ENCODE data around the gene EYA2. TPM values are rescaled to one million over a fixed set of nuclear protein-coding genes. Genes with fewer than 3 reads are reported as not detected.

The EYA2 gene
- total and polyA plus RNA-seq, 4 donors, result 1.2 to 10.9 (median 6.7) TPM

DNA sequence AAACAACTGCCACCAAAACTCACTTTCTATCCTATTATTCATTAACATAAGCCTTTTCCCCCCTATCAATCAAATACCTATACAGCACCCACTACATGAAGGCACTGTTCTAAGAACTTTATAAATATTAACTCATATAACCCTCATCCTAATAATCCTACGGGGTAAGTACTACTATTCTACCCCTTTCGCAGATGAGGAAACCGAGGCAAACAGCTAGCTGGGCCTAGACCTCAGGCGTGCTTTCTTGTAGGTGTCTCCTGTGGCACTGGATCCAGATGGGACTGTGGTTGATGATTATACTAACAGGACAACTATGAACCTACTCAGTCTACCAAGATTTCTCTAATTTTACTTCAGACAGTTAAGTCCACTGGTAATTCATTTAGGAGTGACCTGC, 330.2 kb downstream of the EYA2 start:
- peaks cover 7 to 12% of the 10 kb centered on the region in 2 donors for H3K36me3 ChIP-seq (ENCODE audit: control insufficient read depth in 1 of 2, insufficient read depth in 2 of 2, low read length in 1 of 2)
- 95 to 96% methylated on average over 4 of the region's 4 CpGs for WGBS, 2 donors
- intact Hi-C loops (cut with DNase I), result no loop called here

DNA sequence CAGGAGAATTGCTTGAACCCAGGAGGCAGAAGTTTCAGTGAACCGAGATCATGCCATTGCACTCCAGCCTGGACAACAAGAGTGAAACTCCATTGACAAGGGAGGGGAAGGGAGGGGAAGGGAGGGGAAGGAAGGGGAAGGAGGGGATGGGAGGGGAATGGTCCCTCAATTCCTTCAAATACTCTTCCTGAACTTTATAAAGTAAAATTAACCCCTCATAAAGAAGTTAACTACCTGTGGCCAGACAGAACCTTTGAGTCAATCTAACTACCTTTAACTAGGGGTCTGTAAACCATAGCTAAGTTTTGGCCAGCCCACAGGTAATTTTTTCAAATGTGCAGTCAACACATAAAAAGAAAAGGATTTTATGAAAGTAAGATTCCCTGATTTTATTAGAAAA, 330.8 kb downstream of the EYA2 start:
- Histone ChIP-seq H3K36me3 (ENCODE audit: control insufficient read depth in 1 of 2, insufficient read depth in 2 of 2, low read length in 1 of 2) (peaks cover 7 to 10% of the 10 kb centered on the region in 2 donors), H3K9me3 (ENCODE audit: control insufficient read depth, low read length) (no peaks in the 10 kb centered on the region), H3K4me1 (ENCODE audit: control insufficient read depth in 1 of 2, insufficient read depth in 2 of 2, low read length in 2 of 2) (no peaks in the 10 kb centered on the region), H3K27me3 (ENCODE audit: control insufficient read depth in 1 of 2, insufficient read depth in 2 of 2, low read length in 1 of 2) (no peaks in the 10 kb centered on the region), H3K27ac (ENCODE audit: low read depth in 1 of 2, low read length in 2 of 2) (no peak overlapping the region), H3K4me3 (ENCODE audit: low read length in 2 of 2) (no peak overlapping the region)
- WGBS, 2 donors, result 75 to 94% methylated on average over 1 of the region's 1 CpG
- intact Hi-C loops (cut with DNase I), result no loop called here
- DNase-seq (no peak), ATAC-seq (ENCODE audit: low FRiP score) (no peak)

More for the DNA sequence above, 330.2 kb downstream of the EYA2 start:
- Histone ChIP-seq H3K4me3 (ENCODE audit: low read length in 2 of 2) (no peak overlapping the region), H3K27me3 (ENCODE audit: control insufficient read depth in 1 of 2, insufficient read depth in 2 of 2, low read length in 1 of 2) (no peaks in the 10 kb centered on the region), H3K27ac (ENCODE audit: low read depth in 1 of 2, low read length in 2 of 2) (no peak overlapping the region), H3K4me1 (ENCODE audit: control insufficient read depth in 1 of 2, insufficient read depth in 2 of 2, low read length in 2 of 2) (no peaks in the 10 kb centered on the region), H3K9me3 (ENCODE audit: control insufficient read depth, low read length) (no peaks in the 10 kb centered on the region)
- DNase-seq (no peak), ATAC-seq (ENCODE audit: low FRiP score) (no peak)

GRCh38 chr20:47227119-47227518, 332.5 kb downstream of the EYA2 start:
- no peak for DNase-seq
- 86 to 90% methylated on average over 7 of the region's 7 CpGs for WGBS, 2 donors
- intact Hi-C loops (cut with DNase I), result no loop called here
- no peaks in the 10 kb centered on the region for H3K4me1 ChIP-seq (ENCODE audit: control insufficient read depth in 1 of 2, insufficient read depth in 2 of 2, low read length in 2 of 2)
- peaks cover 7% of the 10 kb centered on the region in 2 donors for H3K36me3 ChIP-seq (ENCODE audit: control insufficient read depth in 1 of 2, insufficient read depth in 2 of 2, low read length in 1 of 2)
- no peaks in the 10 kb centered on the region for H3K9me3 ChIP-seq (ENCODE audit: control insufficient read depth, low read length)
- no peak overlapping the region for H3K27ac ChIP-seq (ENCODE audit: low read depth in 1 of 2, low read length in 2 of 2)
- no peak overlapping the region for H3K4me3 ChIP-seq (ENCODE audit: low read length in 2 of 2)
- ATAC-seq (ENCODE audit: low FRiP score), result no peak
- H3K27me3 ChIP-seq (ENCODE audit: control insufficient read depth in 1 of 2, insufficient read depth in 2 of 2, low read length in 1 of 2), result no peaks in the 10 kb centered on the region

- no peaks in the 10 kb centered on the region for H3K9me3 ChIP-seq (ENCODE audit: control insufficient read depth, low read length)
- no peak overlapping the region for H3K27ac ChIP-seq (ENCODE audit: low read depth in 1 of 2, low read length in 2 of 2)
- DNase-seq (no peak), ATAC-seq (ENCODE audit: low FRiP score) (no peak)
- 94 to 95% methylated on average over 9 of the region's 9 CpGs for WGBS, 2 donors
- no peak overlapping the region for H3K4me3 ChIP-seq (ENCODE audit: low read length in 2 of 2)
- intact Hi-C loops (cut with DNase I), result no loop called here
- no peaks in the 10 kb centered on the region for H3K27me3 ChIP-seq (ENCODE audit: control insufficient read depth in 1 of 2, insufficient read depth in 2 of 2, low read length in 1 of 2)
- no peaks in the 10 kb centered on the region for H3K4me1 ChIP-seq (ENCODE audit: control insufficient read depth in 1 of 2, insufficient read depth in 2 of 2, low read length in 2 of 2)
- H3K36me3 ChIP-seq (ENCODE audit: control insufficient read depth in 1 of 2, insufficient read depth in 2 of 2, low read length in 1 of 2), result peaks cover 7% of the 10 kb centered on the region in 2 donors
Observed at GRCh38 chr20:47227576-47227975, 332.9 kb downstream of the EYA2 start.

DNA sequence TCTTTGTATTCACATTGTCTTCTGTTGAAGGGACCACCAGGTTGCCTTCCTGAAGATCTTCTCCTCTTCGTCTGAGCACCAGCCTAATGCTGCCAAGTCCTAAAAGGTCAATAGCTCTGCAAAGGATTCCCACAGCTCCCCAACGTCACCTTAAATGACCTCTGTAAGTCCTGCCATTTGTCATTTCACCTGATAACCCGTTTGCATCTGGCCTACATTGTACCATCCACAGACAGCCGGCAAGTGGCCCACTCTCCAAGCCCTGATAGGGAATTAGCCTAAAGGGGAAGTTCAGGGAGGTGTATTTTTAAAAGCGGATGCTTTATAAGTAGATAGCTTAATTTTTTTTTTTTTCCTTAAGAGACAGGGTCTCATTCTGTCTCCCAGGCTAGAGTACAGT, 334.0 kb downstream of the EYA2 start:
- H3K4me1 ChIP-seq (ENCODE audit: control insufficient read depth in 1 of 2, insufficient read depth in 2 of 2, low read length in 2 of 2), result no peaks in the 10 kb centered on the region
- H3K27ac ChIP-seq (ENCODE audit: low read depth in 1 of 2, low read length in 2 of 2), result no peak overlapping the region
- ATAC-seq (ENCODE audit: low FRiP score) (no peak), DNase-seq (no peak)
- peaks cover 7% of the 10 kb centered on the region in 2 donors for H3K36me3 ChIP-seq (ENCODE audit: control insufficient read depth in 1 of 2, insufficient read depth in 2 of 2, low read length in 1 of 2)
- 82 to 84% methylated on average over 5 of the region's 5 CpGs for WGBS, 2 donors
- intact Hi-C loops (cut with DNase I), result no loop called here
- no peaks in the 10 kb centered on the region for H3K9me3 ChIP-seq (ENCODE audit: control insufficient read depth, low read length)
- H3K27me3 ChIP-seq (ENCODE audit: control insufficient read depth in 1 of 2, insufficient read depth in 2 of 2, low read length in 1 of 2), result no peaks in the 10 kb centered on the region
- H3K4me3 ChIP-seq (ENCODE audit: low read length in 2 of 2), result no peak overlapping the region

GRCh38 chr20:47230811-47231256, 336.2 kb downstream of the EYA2 start:
- H3K4me3 ChIP-seq (ENCODE audit: low read length in 2 of 2), result no peak overlapping the region
- intact Hi-C loops (cut with DNase I), result loop anchor here in 1 of 2 donors (5.0 kb wide), 1 partner anchor 41 kb away; no protein-coding TSS in a partner anchor
- DNase-seq (no peak), ATAC-seq (ENCODE audit: low FRiP score) (no peak)
- no peaks in the 10 kb centered on the region for H3K9me3 ChIP-seq (ENCODE audit: control insufficient read depth, low read length)
- H3K27ac ChIP-seq (ENCODE audit: low read depth in 1 of 2, low read length in 2 of 2), result peak overlapping the region in 1 of 2 donors; percentile 76
- peaks cover 4 to 7% of the 10 kb centered on the region in 2 donors for H3K36me3 ChIP-seq (ENCODE audit: control insufficient read depth in 1 of 2, insufficient read depth in 2 of 2, low read length in 1 of 2)
- H3K27me3 ChIP-seq (ENCODE audit: control insufficient read depth in 1 of 2, insufficient read depth in 2 of 2, low read length in 1 of 2), result no peaks in the 10 kb centered on the region
- no peaks in the 10 kb centered on the region for H3K4me1 ChIP-seq (ENCODE audit: control insufficient read depth in 1 of 2, insufficient read depth in 2 of 2, low read length in 2 of 2)
- 77% methylated on average over 8 of the region's 8 CpGs for WGBS, 2 donors

- peak overlapping the region in 1 of 2 donors; percentile 76 for H3K27ac ChIP-seq (ENCODE audit: low read depth in 1 of 2, low read length in 2 of 2)
- H3K4me3 ChIP-seq (ENCODE audit: low read length in 2 of 2), result no peak overlapping the region
Observed at GRCh38 chr20:47231382-47232039, 336.9 kb downstream of the EYA2 start.

DNA sequence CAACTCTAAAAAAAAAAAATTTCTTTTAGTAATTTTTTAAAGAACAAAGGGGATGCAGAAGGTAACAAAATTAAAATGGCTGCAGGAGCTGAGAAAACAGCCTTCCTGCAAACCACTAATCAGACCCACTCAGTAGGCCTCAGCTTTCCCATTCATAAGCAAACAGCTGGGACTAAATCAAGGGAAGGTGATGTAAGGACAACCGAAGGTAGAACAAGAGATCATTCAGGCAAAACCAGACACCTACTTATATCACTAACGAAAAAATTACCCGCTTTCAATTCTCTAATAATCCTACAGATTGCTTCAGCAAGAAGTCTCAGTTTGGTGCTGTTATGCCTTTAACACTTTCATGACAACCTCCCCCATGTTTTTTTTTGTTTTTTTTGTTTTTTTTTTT, 337.9 kb downstream of the EYA2 start:
- Histone ChIP-seq H3K27me3 (ENCODE audit: control insufficient read depth in 1 of 2, insufficient read depth in 2 of 2, low read length in 1 of 2) (no peaks in the 10 kb centered on the region), H3K9me3 (ENCODE audit: control insufficient read depth, low read length) (no peaks in the 10 kb centered on the region), H3K4me3 (ENCODE audit: low read length in 2 of 2) (no peak overlapping the region), H3K4me1 (ENCODE audit: control insufficient read depth in 1 of 2, insufficient read depth in 2 of 2, low read length in 2 of 2) (no peaks in the 10 kb centered on the region), H3K36me3 (ENCODE audit: control insufficient read depth in 1 of 2, insufficient read depth in 2 of 2, low read length in 1 of 2) (peaks cover 3 to 4% of the 10 kb centered on the region in 2 donors), H3K27ac (ENCODE audit: low read depth in 1 of 2, low read length in 2 of 2) (peak overlapping the region; percentile 4 to 45)
- WGBS, 2 donors, result 93 to 94% methylated on average over 3 of the region's 3 CpGs
- no peak for DNase-seq
- no peak for ATAC-seq (ENCODE audit: low FRiP score)
- intact Hi-C loops (cut with DNase I), result loop anchor here in 1 of 2 donors (5.0 kb wide), 1 partner anchor 40 kb away; no protein-coding TSS in a partner anchor

More at GRCh38 chr20:47231382-47232039, 336.9 kb downstream of the EYA2 start:
- 6 to 9% methylated on average over 16 of the region's 16 CpGs for WGBS, 2 donors
- Histone ChIP-seq H3K27me3 (ENCODE audit: control insufficient read depth in 1 of 2, insufficient read depth in 2 of 2, low read length in 1 of 2) (no peaks in the 10 kb centered on the region), H3K36me3 (ENCODE audit: control insufficient read depth in 1 of 2, insufficient read depth in 2 of 2, low read length in 1 of 2) (peaks cover 3 to 7% of the 10 kb centered on the region in 2 donors), H3K4me1 (ENCODE audit: control insufficient read depth in 1 of 2, insufficient read depth in 2 of 2, low read length in 2 of 2) (no peaks in the 10 kb centered on the region), H3K9me3 (ENCODE audit: control insufficient read depth, low read length) (no peaks in the 10 kb centered on the region)
- peak in 1 of 2 donors; percentile 57 for DNase-seq
- peak; percentile 83 for ATAC-seq (ENCODE audit: low FRiP score)
- intact Hi-C loops (cut with DNase I), result loop anchor here in 1 of 2 donors (5.0 kb wide), 1 partner anchor 41 kb away; no protein-coding TSS in a partner anchor

All from aorta (tissue), 5 donors.